Measurements from ENCODE around the gene OGFRL1.
A peak's percentile ranks its signal among the peaks of the same experiment; 100 is the strongest.
"Not testable (repeated sequence)": the region's sequence is repeated elsewhere in the genome, so short reads cannot be mapped to it uniquely, and the experiment has no call there.

OGFRL1 gene

GRCh38 chr6:71288228-71289038 lies at the start of gene OGFRL1:
Gene OGFRL1, plus strand, starts transcription at chr6:71288811. Its CDS starts 126 bp downstream, at chr6:71288937.
- peak; percentile 83 for DNase-seq

GRCh38 chr6:71239694-71240093 lies 48.9 kb upstream of the OGFRL1 start:
- no peak for DNase-seq

- DNase-seq, result no peak
Measured at GRCh38 chr6:71245265-71246049, 43.2 kb upstream of the OGFRL1 start.

GRCh38 chr6:71246596-71246995 lies 42.0 kb upstream of the OGFRL1 start:
- DNase-seq, result no peak

- no peak for DNase-seq
Measured at GRCh38 chr6:71248306-71248765, 40.3 kb upstream of the OGFRL1 start.

GRCh38 chr6:71248878-71249544 lies 39.6 kb upstream of the OGFRL1 start:
- no peak for DNase-seq

- DNase-seq, result no peak
Measured at GRCh38 chr6:71250099-71250602, 38.5 kb upstream of the OGFRL1 start.

GRCh38 chr6:71252410-71252809 lies 36.2 kb upstream of the OGFRL1 start:
- no peak for DNase-seq

- no peak for DNase-seq
Measured at GRCh38 chr6:71252960-71253359, 35.7 kb upstream of the OGFRL1 start.

GRCh38 chr6:71254323-71254722 lies 34.3 kb upstream of the OGFRL1 start:
- DNase-seq, result no peak

- no peak for DNase-seq
Measured at GRCh38 chr6:71258078-71258866, 30.3 kb upstream of the OGFRL1 start.

GRCh38 chr6:71259888-71260604 lies 28.6 kb upstream of the OGFRL1 start:
- DNase-seq, result no peak

GRCh38 chr6:71262914-71263313 lies 25.7 kb upstream of the OGFRL1 start:
- no peak for DNase-seq

- not testable (repeated sequence) for DNase-seq
Measured at GRCh38 chr6:71266392-71266791, 22.2 kb upstream of the OGFRL1 start.

GRCh38 chr6:71268735-71269437 lies 19.7 kb upstream of the OGFRL1 start:
- DNase-seq, result no peak

- DNase-seq, result no peak
Measured at GRCh38 chr6:71277926-71278600, 10.5 kb upstream of the OGFRL1 start.

GRCh38 chr6:71279321-71279720 lies 9.3 kb upstream of the OGFRL1 start:
- DNase-seq, result no peak

- DNase-seq, result no peak
Measured at GRCh38 chr6:71279740-71280139, 8.9 kb upstream of the OGFRL1 start.

GRCh38 chr6:71280701-71281100 lies 7.9 kb upstream of the OGFRL1 start:
- DNase-seq, result no peak

GRCh38 chr6:71284785-71285184 lies 3.8 kb upstream of the OGFRL1 start:
- no peak for DNase-seq
